Fibroblast of skin of right biceps (primary cell): ENCODE data around the gene C15orf62.

Source experiments
- DNase-seq: peaks from one replicate; pipeline ENCODE4 v3.0.0-alpha.2; 2013

C15orf62 gene, protein sequence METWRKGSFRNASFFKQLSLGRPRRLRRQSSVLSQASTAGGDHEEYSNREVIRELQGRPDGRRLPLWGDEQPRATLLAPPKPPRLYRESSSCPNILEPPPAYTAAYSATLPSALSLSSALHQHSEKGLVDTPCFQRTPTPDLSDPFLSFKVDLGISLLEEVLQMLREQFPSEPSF

DNA sequence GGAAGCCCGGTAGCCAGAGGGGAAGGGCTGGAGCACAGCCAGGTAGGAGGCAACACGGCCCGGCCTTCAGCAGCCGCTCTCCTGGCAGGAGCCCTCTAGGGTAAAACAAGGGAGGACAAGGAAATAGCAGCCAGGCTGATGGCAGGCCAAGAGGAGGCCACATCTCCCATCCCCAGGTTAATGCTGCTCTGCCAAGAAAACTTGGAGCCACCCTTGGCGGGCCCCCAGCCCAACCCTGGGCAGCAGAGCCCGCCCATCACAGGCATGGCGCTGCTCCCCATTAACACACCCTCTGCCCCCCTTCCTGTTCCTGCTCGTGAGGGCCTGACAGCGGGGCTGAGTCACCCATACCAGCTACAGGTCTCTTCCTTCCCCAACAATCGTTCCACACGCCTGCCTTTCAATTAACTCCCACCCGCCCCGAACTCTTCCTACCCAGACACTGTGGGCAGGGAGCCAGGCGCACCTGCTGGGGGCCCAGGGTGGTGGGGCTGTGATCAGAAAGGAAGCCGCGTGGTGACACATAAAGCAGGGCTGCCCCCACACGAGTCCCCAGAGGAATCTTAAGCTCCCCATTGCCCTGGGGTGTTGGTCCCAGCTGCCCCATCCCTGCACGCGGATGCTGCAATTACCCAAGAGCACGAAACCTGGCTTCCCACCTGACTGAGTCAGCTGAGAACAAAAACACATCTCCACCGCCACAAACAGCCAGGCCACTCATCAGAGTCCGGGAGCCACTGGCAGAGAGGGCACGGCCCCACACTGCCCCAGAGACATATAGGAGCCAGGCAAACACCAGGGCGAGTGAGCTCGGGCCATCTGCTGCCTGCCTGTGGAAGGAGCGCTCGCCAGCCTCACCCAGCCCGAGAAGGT is at the start of gene C15orf62:
TSS of gene C15orf62 (plus strand) at position 707 of the 873 bp plus-strand sequence. CDS start 516 bp downstream, outside the sequence.
- peak; percentile 34 for DNase-seq

DNA sequence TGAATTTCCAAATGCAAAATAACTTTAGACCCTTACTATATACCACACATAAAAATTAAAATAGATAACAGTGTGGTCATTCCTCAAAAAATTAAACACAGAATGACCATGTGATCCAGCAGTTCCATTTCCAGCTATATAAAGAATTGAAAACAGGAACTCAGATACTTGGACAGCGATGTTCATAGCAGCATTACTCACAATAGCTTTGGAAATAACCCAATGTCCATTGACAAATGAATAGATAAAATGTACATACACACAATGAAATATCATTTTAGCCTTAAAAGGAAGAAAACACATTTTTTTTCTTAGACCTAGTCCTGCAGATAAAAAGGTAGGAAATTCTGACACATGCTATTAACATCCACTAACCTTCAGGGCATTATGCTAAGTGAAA is 48.1 kb upstream of the C15orf62 start:
- DNase-seq, result no peak

- no peak for DNase-seq
Observed at GRCh38 chr15:40722354-40722753, 47.4 kb upstream of the C15orf62 start.

DNA sequence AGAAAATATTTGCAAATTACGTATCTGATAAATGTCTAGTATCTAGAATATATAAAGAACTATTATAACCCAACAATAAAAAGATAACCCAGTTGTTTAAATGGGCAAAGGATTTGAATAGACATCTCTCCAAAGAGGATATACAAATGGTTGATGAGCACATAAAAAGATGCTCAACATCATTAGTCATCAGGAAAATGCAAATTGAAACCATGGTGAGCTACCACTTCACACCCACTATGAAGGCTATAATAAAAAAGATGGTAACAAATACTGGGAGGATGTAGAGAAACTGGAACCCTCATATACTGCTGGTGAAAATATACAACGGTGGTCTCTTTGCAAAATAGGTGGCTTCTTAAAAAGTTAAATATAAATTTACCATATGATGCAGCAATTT is 46.8 kb upstream of the C15orf62 start:
- no peak for DNase-seq

DNA sequence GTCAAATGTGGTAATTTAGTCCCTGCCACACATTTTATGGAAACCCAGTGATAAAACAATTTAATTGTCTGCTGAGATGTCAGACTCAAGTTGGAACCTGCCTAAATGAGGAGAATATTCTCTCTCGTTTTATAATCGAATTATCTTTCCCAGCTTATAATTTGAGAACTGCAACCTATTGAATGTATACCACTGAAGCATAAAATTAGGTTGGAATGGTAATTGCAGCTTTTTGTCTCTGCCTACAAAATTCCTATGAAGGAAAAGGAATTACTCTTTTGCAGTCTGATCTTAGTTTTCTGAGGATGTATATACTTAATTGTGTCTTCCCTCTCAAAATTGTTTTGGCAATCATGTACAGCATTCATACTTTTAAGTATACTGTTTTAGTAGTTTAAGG is 45.9 kb upstream of the C15orf62 start:
- no peak for DNase-seq

DNA sequence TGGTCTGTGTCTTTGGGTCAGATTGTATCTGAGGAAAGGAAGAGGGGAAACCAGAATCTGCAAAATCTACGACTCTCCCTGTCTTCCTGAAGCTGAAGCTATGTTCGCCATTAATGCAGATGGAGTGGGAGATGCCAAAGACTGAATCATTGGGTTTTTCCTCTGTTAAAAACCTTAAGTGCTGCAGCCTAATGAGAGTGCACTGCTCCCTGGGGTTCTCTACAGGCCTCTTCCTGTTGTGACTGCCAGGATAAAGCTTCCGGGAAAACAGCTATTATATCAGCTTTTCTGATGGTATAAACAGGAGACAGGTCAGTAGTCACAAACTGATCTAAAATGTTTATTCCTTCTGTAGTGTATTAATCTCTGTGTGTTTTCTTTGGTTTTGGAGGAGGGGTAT is 38.7 kb upstream of the C15orf62 start:
- DNase-seq, result no peak

DNA sequence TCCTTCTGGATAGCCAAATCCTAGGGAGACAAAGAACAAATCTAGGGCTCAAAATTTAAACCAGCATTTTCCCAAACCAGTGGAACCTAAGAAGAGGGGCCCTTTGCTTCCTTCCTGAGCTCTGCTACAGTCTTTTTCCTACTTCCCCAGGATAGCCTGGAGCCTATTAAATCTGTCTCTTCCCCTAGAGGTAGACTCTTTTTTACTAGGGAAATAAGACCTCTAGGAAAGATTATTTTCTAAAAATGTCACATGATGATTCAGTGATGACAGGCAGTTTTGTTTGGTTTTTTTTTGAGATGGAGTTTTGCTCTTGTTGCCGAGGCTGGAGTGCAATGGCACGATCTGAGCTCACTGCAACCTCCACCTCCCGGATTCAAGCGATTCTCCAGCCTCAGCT is 33.2 kb upstream of the C15orf62 start:
- DNase-seq, result no peak

DNA sequence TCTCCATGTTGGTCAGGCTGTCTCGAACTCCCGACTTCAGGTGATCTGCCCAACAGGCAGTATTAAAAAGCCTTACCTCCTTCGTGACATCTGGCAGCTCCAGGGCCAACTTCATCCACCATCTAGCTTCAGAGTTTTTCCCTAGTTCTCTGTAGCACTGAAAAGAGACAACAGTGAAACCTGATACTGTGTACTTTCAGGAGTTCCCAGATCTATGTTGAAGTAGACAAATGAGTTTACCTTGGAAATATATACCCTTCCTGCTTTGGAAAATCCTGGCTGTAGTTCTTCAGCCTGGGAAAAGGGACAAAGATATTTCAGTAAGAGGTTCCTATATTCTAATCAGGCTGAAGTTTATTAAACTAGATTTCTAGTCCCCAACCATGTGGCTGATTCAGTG is 32.7 kb upstream of the C15orf62 start:
- DNase-seq, result no peak

- no peak for DNase-seq
Observed at GRCh38 chr15:40739047-40739446, 30.7 kb upstream of the C15orf62 start.

- DNase-seq, result no peak
Observed at GRCh38 chr15:40739854-40740253, 29.9 kb upstream of the C15orf62 start.

DNA sequence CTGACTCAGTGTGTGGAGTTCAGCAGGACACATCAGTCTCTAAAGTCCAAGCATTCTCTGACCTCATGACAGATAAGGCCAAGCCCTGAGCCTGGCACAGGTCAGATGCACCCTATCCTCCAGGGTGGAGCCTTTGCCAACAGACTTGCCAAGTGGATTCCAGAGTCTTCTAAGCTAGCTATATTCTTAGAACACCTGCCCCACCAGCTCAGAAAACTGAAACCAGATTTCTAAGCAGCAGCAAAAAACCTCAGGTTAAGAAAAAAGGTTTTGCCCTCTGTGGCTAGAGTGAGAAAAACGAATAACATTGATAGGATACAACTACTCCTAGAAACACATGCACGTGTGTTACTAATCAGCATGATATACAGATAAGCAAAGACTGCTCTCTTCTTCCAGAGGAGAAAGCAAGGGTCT is 26.3 kb upstream of the C15orf62 start:
- no peak for DNase-seq

- peak; percentile 72 for DNase-seq
Observed at GRCh38 chr15:40743921-40744814, 25.6 kb upstream of the C15orf62 start.

- DNase-seq, result no peak
Observed at GRCh38 chr15:40744815-40745152, 25.0 kb upstream of the C15orf62 start.

DNA sequence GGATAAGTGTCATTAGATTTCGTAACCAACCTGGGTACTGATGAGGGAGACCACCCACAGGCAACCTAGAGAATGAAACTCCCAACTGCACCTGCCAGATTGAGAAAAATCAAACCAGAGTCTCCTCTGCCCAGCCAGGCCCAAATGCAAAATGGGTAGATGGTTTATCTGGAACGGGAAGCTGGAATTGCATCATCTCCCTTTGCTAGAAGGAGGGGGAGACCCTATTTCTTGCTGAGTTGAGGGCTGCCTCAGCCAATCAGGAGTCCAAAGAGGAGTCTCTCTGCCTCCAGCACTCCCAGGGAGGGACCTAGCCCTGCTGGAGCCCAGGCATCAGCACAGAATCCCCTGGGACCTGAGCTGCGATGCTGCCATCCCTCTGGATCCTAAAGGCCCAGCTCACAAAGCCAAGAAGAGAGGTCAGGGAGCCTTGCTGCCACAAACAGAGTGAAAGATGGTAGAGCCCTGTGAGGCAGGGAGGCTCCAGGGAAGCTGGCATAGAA is 22.8 kb upstream of the C15orf62 start:
- DNase-seq, result peak; percentile 60

GRCh38 chr15:40747685-40748631 is 21.8 kb upstream of the C15orf62 start:
- DNase-seq, result no peak

GRCh38 chr15:40749151-40749630 is 20.6 kb upstream of the C15orf62 start:
- no peak for DNase-seq

GRCh38 chr15:40750885-40751284 is 18.9 kb upstream of the C15orf62 start:
- DNase-seq, result no peak

- no peak for DNase-seq
Observed at GRCh38 chr15:40751745-40752144, 18.0 kb upstream of the C15orf62 start.

DNA sequence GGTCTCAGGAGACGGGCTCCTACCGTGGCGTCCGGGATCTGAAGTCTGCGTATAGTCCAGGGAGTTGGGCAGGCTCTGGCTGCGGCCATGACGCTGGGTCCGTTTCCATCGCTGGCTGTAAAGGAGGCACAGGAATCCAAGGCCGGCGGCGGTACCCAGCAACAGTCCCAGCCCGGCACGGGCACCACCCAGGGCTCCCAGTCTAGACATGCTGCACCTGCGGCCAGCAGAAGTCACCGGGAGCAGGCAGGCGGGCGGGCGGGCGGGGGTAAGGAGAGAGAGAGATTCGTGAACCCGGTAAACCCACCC is 15.3 kb upstream of the C15orf62 start:
- no peak for DNase-seq

GRCh38 chr15:40754883-40755811 is 14.6 kb upstream of the C15orf62 start, which contains the start of gene RMDN3:
Gene RMDN3, minus strand, starts transcription at chr15:40755254. Its CDS starts 471 bp downstream, at chr15:40754783.
- DNase-seq, result peak; percentile 93

DNA sequence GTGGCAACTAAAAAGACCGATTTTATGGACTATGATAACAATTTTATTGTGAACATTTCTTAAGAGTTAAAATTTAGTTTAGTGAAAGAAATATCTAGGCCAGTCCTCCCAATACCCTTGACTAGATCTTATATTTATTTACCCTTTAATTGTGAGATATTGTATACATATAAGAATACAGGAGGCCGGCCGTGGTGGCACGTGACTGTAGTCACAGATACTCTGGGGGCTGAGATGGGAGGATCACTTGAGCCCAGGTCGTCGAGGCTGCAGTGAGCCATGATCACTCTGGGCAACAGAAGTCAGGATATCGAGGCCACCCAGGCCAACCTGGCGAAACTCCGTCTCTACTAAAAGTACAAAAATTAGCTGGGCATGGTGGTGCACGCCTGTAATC is 14.0 kb upstream of the C15orf62 start:
- DNase-seq, result no peak
